HEK293T (cell line): Measurements from ENCODE around the gene LRP1B.
A peak's percentile ranks its signal among the peaks of the same experiment; 100 is the strongest.
"Not testable (repeated sequence)": the region's sequence is repeated elsewhere in the genome, so short reads cannot be mapped to it uniquely, and the experiment has no call there.

Experiments used
- CTCF ChIA-PET: fragments of 350-600 bp; formaldehyde crosslinking; extraction: SDS; loops from one replicate; lab custom pipeline; 2021; ENCODE audit warnings: antibody characterized with exemption, inconsistent platforms; lab: Yijun Ruan, JAX
- POLR2A ChIA-PET: fragments of 350-600 bp; formaldehyde crosslinking; extraction: SDS; loops from one replicate; lab custom pipeline; 2020; ENCODE audit warnings: antibody characterized with exemption, inconsistent platforms; lab: Yijun Ruan, JAX
- DNase-seq: peaks from one replicate; pipeline ENCODE4 v3.0.0; 2012; ENCODE audit warnings: mixed read lengths; ENCODE audit errors: extremely low spot score
- ARNT ChIP-seq: fragments of 450-650 bp; IDR thresholded peaks from 2 replicates; pipeline ENCODE4 v1.6.1; 2017; ENCODE audit warnings: mild to moderate bottlenecking
- BHLHE40 ChIP-seq: fragments of 450-650 bp; IDR thresholded peaks from 2 replicates; pipeline ENCODE4 v1.6.1; 2016; ENCODE audit warnings: mild to moderate bottlenecking, moderate library complexity, borderline replicate concordance
- CTBP1 ChIP-seq: fragments of 450-650 bp; IDR thresholded peaks from 2 replicates; pipeline ENCODE4 v1.6.1; 2016; ENCODE audit warnings: borderline replicate concordance
- ELF4 ChIP-seq: fragments of 450-650 bp; IDR thresholded peaks from 2 replicates; pipeline ENCODE4 v1.6.1; 2017; ENCODE audit warnings: antibody characterized with exemption
- FOXA1 ChIP-seq: fragments of 450-650 bp; IDR thresholded peaks from 2 replicates; pipeline ENCODE4 v1.6.1; 2016; ENCODE audit warnings: mild to moderate bottlenecking
- FOXK2 ChIP-seq: fragments of 450-650 bp; IDR thresholded peaks from 2 replicates; pipeline ENCODE4 v1.6.1; 2016; ENCODE audit warnings: mild to moderate bottlenecking
- FOXM1 ChIP-seq: fragments of 450-650 bp; IDR thresholded peaks from 2 replicates; pipeline ENCODE4 v1.6.1; 2017; ENCODE audit warnings: mild to moderate bottlenecking, borderline replicate concordance
- HDGF ChIP-seq: fragments of 450-650 bp; IDR thresholded peaks from 2 replicates; pipeline ENCODE4 v1.6.1; 2017; ENCODE audit warnings: antibody characterized with exemption, borderline replicate concordance
- L3MBTL2 ChIP-seq: fragments of 450-650 bp; conservative IDR thresholded peaks from 2 replicates; pipeline ENCODE4 v1.6.1; 2016; ENCODE audit warnings: mild to moderate bottlenecking
- LEF1 ChIP-seq: fragments of 450-650 bp; IDR thresholded peaks from 2 replicates; pipeline ENCODE4 v1.6.1; 2017; ENCODE audit warnings: mild to moderate bottlenecking, borderline replicate concordance
- NFRKB ChIP-seq: fragments of 450-650 bp; IDR thresholded peaks from 2 replicates; pipeline ENCODE4 v1.6.1; 2016; ENCODE audit warnings: mild to moderate bottlenecking, moderate library complexity
- SP1 ChIP-seq: fragments of 450-650 bp; IDR thresholded peaks from 2 replicates; pipeline ENCODE4 v1.6.1; 2017
- SUZ12 ChIP-seq: fragments of 450-650 bp; IDR thresholded peaks from 2 replicates; pipeline ENCODE4 v1.6.1; 2016; ENCODE audit warnings: mild to moderate bottlenecking
- TARDBP ChIP-seq: fragments of 450-650 bp; IDR thresholded peaks from 2 replicates; pipeline ENCODE4 v1.6.1; 2016
- ZNF384 ChIP-seq: fragments of 450-650 bp; IDR thresholded peaks from 2 replicates; pipeline ENCODE4 v1.6.1; 2016
- TF ChIP-seq, protein P1 (sequence below): fragments of 450-650 bp; IDR thresholded peaks from 2 replicates; pipeline ENCODE4 v1.6.1; 2016

Gene LRP1B

DNA sequence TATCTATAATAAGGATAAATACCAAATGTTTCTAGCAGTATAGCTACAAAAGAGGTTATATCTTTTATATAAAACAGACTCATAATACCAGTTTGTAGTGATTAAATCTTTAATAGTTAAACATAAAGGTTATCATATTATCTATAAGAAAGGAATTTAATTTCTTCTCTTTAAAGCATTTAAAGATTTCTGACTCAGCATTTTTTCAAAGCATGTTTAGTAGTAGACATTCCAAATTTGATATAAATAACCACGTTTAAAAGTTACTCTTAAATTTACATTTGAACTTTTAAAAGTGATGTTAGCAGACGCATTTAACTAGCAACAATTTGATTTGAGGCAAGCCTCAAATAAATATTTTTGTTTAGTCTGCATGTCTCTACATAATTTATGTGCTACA, 1842.6 kb downstream of the LRP1B start:
- DNase-seq: no peak
- TF ChIP-seq LEF1: no peak
- TF ChIP-seq SUZ12: no peak
- TF ChIP-seq ZNF384: no peak
- ChIA-PET POLR2A (no interaction called here), CTCF (no interaction called here)

DNA sequence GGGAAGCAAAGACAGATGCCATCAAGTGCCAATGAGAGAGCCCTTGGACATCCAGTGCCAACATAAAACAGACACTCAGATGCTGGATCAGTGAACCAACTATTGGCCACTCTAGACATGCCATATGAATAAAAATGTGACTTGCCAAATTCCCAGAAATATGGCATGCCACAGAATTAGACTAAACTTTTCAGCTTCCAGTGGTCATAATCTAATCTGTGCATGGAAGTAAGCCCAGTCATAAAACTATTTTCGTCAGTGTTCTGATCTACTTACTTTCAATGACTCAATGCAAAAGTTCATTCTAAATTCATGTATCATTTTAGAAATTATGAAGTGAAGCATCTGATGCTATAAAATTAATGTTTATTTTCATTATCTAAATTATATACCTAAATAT, 1844.4 kb downstream of the LRP1B start:
- no peak for DNase-seq
- no peak for TF ChIP-seq SP1
- no peak for TF ChIP-seq TARDBP
- TF ChIP-seq, protein P1, sequence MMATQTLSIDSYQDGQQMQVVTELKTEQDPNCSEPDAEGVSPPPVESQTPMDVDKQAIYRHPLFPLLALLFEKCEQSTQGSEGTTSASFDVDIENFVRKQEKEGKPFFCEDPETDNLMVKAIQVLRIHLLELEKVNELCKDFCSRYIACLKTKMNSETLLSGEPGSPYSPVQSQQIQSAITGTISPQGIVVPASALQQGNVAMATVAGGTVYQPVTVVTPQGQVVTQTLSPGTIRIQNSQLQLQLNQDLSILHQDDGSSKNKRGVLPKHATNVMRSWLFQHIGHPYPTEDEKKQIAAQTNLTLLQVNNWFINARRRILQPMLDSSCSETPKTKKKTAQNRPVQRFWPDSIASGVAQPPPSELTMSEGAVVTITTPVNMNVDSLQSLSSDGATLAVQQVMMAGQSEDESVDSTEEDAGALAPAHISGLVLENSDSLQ: no peak
- no peak for TF ChIP-seq FOXA1
- no peak for TF ChIP-seq ELF4
- no peak for TF ChIP-seq FOXK2
- TF ChIP-seq FOXM1: no peak
- TF ChIP-seq ARNT: no peak
- TF ChIP-seq BHLHE40: no peak
- TF ChIP-seq L3MBTL2: no peak
- no peak for TF ChIP-seq CTBP1
- TF ChIP-seq ZNF384: no peak
- POLR2A ChIA-PET: no interaction called here
- CTCF ChIA-PET: no interaction called here

DNA sequence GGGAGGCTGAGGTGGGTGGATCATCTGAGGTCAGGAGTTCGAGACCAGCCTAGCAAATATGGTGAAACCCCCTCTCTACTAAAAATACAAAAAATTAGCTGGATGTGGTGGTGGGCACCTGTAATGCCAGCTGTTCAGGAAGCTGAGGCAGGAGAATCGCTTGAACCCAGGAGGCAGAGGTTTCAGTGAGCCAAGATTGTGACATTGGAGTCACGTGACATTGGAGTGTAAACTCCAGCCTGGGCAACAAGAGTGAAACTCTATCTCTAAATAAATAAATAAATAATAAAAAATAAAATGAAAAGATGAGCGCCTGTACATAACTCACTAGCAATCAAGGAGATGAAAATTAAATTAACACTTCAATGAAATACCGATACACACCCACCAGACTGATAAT, 1853.5 kb downstream of the LRP1B start:
- CTCF ChIA-PET, DNase-seq, POLR2A ChIA-PET: not testable (repeated sequence)

DNA sequence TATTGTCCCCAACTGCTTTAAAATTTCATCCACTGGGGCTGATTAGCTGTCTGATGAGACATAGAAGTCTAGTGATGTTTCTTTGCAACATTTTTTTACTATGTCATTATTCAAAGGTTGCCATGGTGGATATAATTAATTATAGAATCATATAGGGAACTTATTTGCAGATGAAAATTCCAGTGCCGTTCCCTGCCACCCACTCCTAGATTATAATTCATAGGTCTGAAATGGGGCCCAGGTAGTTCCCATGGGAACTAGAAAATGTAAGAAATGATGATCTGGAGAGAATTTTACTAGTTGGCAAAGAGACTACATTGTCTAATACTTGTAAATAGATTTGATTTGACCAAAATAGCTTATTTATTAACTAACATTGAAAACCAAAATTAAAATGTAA, 1854.2 kb downstream of the LRP1B start:
- no peak for DNase-seq
- CTCF ChIA-PET: no interaction called here
- POLR2A ChIA-PET: no interaction called here
- TF ChIP-seq ZNF384: no peak
- TF ChIP-seq NFRKB: no peak
- TF ChIP-seq, protein P1: no peak
- TF ChIP-seq FOXK2: no peak
- no peak for TF ChIP-seq FOXM1

DNA sequence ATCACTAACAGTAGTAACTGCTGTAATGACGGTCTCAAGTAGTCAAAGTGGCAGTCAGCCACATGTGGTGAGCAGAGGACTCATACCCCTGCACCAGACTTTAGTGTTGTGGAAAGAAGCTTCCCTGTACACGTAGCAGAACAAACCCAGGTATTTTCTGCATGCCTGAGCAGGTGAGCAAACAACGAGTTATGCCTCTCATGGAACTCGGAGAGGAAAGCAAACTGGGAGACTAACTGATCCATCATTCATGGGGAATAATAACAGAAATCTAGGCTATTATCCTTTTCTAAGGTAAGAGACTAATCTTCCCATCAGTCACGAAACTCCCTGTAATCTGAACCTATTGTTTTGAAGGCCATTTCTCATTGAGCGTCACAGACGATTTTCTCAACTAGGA, 1855.4 kb downstream of the LRP1B start:
- ChIA-PET CTCF (no interaction called here), POLR2A (no interaction called here)
- DNase-seq: peak; percentile 10
- no peak for TF ChIP-seq LEF1
- TF ChIP-seq, protein P1: peak; percentile 1

DNA sequence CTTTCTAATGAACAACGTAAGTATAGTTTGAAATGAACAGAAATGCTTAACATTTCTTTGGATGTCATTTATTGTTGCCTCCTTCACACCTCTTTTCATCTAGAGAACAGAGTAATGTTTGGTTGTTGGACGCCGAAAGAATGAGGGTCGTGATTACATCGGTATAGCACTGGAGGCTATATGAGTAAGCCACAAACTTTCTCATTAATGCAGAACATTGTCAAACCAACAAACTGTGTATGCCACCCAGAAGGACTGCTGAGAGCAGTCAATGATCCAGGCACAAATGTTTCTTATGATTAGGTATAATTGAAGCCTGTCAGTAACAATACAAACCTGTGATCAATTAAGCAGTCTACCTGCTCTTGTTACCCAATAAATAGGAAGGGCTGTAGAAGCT, 1855.9 kb downstream of the LRP1B start:
- no peak for TF ChIP-seq ELF4
- no peak for TF ChIP-seq LEF1
- TF ChIP-seq BHLHE40: no peak
- TF ChIP-seq L3MBTL2: no peak
- TF ChIP-seq SP1: no peak
- no peak for TF ChIP-seq SUZ12
- ChIA-PET CTCF (no interaction called here), POLR2A (no interaction called here)
- no peak for DNase-seq

DNA sequence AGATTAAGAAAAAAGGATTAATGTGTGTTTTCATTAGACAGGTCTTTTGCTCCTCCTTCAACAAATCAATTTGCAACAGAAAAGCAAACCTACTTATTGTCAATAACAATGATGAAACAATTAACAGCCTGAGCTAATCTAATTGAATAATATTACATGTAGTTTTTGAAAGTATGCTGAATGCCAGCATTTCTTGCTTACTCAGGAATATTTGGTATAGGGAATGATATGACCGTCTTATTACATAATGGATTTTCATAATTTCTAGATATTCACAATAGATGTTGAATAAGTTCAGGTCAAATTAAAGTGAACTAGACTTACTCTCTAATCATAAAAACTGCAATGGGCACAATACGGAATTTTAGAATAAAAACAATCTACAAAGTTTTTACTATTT, 1856.9 kb downstream of the LRP1B start:
- CTCF ChIA-PET: no interaction called here
- no peak for TF ChIP-seq BHLHE40
- TF ChIP-seq ELF4: no peak
- no peak for TF ChIP-seq FOXA1
- no peak for TF ChIP-seq CTBP1
- TF ChIP-seq SP1: no peak
- no peak for TF ChIP-seq TARDBP
- TF ChIP-seq NFRKB: no peak
- TF ChIP-seq SUZ12: no peak
- TF ChIP-seq ZNF384: no peak
- TF ChIP-seq ARNT: no peak
- no peak for TF ChIP-seq L3MBTL2
- TF ChIP-seq, protein P1: no peak
- no peak for TF ChIP-seq LEF1
- TF ChIP-seq HDGF: no peak
- POLR2A ChIA-PET: no interaction called here
- DNase-seq: no peak
